Stimulated activated CD8-positive, alpha-beta memory T cell treated with anti-CD3 and anti-CD28 coated beads, Interleukin-4, amount 100 ng/mL, for 24 hours (primary cell): Measurements from ENCODE around the gene BAZ2A.
"Not testable (repeated sequence)": the region's sequence is repeated elsewhere in the genome, so short reads cannot be mapped to it uniquely, and the experiment has no call there.

Experiments used
- DNase-seq: peaks from one replicate; pipeline ENCODE4 v3.0.0-alpha.2; 2020; ENCODE audit warnings: low read depth

BAZ2A gene

GRCh38 chr12:56630180-56630632 lies at the start of gene BAZ2A:
Gene BAZ2A, minus strand, starts transcription at chr12:56630326. Its CDS starts 12,796 bp downstream, at chr12:56617530.
- DNase-seq = peak; percentile 82

GRCh38 chr12:56678852-56679251 lies 48.7 kb upstream of the BAZ2A start:
- DNase-seq = no peak

GRCh38 chr12:56677680-56678079 lies 47.6 kb upstream of the BAZ2A start:
- no peak for DNase-seq

GRCh38 chr12:56676851-56677580 lies 46.9 kb upstream of the BAZ2A start:
- no peak for DNase-seq

- no peak for DNase-seq
These were observed 41.5 kb upstream of the BAZ2A start for GRCh38 chr12:56671608-56672007.

GRCh38 chr12:56670836-56671235 lies 40.7 kb upstream of the BAZ2A start:
- no peak for DNase-seq

GRCh38 chr12:56668197-56668457 lies 38.0 kb upstream of the BAZ2A start:
- DNase-seq = no peak

GRCh38 chr12:56661979-56662638 lies 32.0 kb upstream of the BAZ2A start:
- DNase-seq = no peak

- no peak for DNase-seq
These were observed 31.4 kb upstream of the BAZ2A start for GRCh38 chr12:56661560-56661959.

GRCh38 chr12:56658921-56659320 lies 28.8 kb upstream of the BAZ2A start:
- no peak for DNase-seq

GRCh38 chr12:56657416-56658379 lies 27.6 kb upstream of the BAZ2A start:
- no peak for DNase-seq

GRCh38 chr12:56653781-56654180 lies 23.7 kb upstream of the BAZ2A start:
- DNase-seq = not testable (repeated sequence)

GRCh38 chr12:56648023-56648422 lies 17.9 kb upstream of the BAZ2A start:
- not testable (repeated sequence) for DNase-seq

- peak; percentile 87 for DNase-seq
These were observed 15.8 kb upstream of the BAZ2A start, which contains the start of gene ATP5F1B for GRCh38 chr12:56645717-56646446. Gene ATP5F1B, minus strand, starts transcription at chr12:56645984. Its CDS starts 21 bp downstream, at chr12:56645963.

- no peak for DNase-seq
These were observed 15.1 kb upstream of the BAZ2A start for GRCh38 chr12:56645201-56645716.

- DNase-seq = no peak
These were observed 14.5 kb upstream of the BAZ2A start for GRCh38 chr12:56644654-56645053.

GRCh38 chr12:56641219-56641618 lies 11.1 kb upstream of the BAZ2A start:
- no peak for DNase-seq

- no peak for DNase-seq
These were observed 7.5 kb upstream of the BAZ2A start for GRCh38 chr12:56637621-56638020.

GRCh38 chr12:56636675-56637540 lies 6.8 kb upstream of the BAZ2A start:
- DNase-seq = peak; percentile 86
